NCI-H1092 (cell line): ENCODE data around the gene ANKS1B.
"Not testable (repeated sequence)": the region's sequence is repeated elsewhere in the genome, so short reads cannot be mapped to it uniquely, and the experiment has no call there.

ENCODE experiments used
- DNase-seq: peaks from one replicate; lab custom pipeline; 2025; lab: John Stamatoyannopoulos, UW

ANKS1B gene

GRCh38 chr12:99765469-99766114 lies 219.1 kb downstream of the ANKS1B start:
- no peak for DNase-seq

GRCh38 chr12:99759444-99759843 lies 225.3 kb downstream of the ANKS1B start:
- no peak for DNase-seq

DNA sequence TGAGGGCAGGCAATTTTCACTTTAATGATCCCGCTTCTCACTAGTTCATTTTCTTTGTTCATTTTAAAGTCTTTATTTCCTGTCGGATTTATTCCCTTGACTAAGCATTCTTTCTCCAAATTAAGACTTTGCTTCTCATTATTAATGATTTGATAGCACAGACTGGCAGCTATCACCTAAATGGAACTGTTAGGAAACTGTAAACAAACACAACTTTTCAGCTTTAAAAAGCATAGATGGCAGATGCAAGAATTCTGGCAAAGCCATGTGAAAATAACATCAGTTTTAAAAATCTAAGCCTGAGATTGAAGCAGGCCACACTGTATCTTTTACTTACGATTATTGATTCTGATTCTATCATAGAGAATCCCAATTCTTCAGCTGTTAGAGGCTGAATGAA lies 225.7 kb downstream of the ANKS1B start:
- no peak for DNase-seq

DNA sequence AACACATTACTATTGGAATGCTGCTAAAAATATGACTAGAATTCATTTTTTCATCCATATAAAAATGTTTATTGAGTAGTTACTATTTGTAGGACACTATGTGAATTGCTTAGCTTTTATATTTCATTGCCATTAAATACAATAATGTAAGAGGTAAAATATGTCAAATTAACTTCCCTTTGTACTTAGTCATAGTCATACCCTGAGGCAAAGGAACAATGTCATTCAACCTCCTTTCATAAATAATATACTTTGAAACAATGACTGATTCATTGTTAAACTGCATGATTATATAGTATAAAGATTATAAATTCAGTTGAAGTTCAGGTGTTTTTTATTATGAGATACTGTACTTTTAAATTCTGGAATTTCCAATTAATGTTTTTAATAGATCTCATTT lies 232.0 kb downstream of the ANKS1B start:
- no peak for DNase-seq

DNA sequence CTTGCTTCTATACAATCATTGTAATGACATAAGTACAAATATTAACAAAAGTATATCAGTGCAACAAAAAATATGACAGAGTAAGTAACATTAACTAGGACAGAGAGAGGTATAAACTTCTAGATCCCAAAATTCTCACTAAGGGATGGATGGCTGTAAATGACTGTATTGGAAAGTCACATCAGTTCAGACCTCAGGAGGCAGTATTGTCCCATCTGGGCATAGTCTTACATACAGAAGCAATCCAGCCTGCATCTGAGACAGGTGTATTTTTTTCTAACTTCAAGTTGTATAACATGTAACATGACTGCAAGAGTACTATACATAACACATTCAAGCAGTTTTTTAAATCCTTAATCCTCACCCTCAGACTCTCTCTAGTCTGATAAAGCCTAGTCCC lies 238.2 kb downstream of the ANKS1B start:
- no peak for DNase-seq

- no peak for DNase-seq
These were observed 238.8 kb downstream of the ANKS1B start for GRCh38 chr12:99745895-99746294.

DNA sequence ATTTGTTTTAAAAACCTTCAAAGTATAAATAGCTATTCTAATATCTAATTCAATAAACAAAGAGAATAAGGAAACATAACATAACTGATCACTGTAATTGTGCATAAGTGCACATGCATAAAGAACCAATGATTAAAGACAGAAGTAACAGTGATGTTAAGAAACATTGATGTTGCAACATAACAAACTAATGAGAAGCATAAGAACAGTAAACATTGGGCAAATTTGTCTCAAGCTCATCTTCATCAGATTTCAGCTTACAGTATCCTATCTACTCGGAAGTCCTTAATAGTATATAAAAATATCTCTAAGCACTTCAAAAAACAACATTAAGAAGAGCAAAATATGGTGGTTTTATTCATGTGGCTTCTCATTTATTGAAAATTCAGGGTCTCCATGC lies 239.6 kb downstream of the ANKS1B start:
- DNase-seq = no peak

- no peak for DNase-seq
These were observed 247.9 kb downstream of the ANKS1B start for GRCh38 chr12:99736760-99737269.

DNA sequence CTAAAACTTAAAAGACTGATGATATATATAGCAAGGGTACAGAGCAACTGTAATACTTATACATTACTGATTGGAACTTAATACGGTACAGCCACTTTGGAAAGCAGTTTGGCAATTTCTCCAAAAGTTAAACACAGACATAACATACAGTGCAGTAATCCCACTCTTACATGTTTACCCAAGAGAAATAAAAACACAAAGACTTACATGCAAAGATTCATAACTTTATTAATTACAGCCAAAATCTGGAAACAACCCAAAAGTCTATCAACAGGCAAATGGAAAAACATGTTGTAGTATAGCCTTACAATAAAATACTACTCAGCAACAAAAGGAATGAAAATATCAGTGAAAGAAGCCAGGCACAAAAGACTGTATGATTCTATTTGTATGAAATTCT lies 252.6 kb downstream of the ANKS1B start:
- DNase-seq = no peak

DNA sequence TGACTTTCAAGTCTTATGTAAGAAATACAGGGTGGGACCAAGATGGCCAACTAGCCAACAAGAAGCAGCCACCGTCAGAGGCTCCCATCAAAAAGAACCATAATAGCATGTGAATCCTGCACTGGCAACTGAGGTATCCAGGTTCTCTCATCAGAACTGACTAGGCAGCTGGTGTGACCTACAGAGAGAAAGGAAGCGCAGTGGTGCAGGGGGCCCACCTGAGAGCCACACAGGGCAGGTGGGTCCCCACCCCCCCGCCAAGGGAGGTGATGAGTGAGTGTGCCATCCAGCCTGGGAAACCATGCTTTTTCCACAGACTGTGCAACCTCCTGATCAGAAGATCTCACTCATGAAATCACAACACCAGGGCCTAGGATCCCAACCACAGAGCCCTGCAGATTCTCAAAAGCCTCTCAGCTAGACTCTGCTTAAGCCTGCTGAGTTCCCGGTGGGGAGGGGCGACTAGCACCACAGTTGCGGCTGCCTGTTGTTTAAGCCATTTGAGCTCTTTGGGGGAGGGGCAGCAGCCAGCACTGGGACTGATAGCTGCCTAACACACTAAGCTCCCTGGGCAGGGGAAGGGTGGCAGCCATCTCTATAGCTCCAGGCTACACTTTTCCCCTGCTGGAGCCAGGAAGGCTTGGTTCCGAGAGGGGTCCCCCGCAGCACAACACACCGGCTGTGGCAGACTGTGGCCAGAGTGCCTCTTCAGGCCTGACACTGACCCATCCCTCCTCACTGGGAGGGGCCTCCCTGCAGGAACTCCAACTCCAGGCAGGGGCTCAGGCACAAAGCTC lies 261.8 kb downstream of the ANKS1B start:
- DNase-seq = no peak

DNA sequence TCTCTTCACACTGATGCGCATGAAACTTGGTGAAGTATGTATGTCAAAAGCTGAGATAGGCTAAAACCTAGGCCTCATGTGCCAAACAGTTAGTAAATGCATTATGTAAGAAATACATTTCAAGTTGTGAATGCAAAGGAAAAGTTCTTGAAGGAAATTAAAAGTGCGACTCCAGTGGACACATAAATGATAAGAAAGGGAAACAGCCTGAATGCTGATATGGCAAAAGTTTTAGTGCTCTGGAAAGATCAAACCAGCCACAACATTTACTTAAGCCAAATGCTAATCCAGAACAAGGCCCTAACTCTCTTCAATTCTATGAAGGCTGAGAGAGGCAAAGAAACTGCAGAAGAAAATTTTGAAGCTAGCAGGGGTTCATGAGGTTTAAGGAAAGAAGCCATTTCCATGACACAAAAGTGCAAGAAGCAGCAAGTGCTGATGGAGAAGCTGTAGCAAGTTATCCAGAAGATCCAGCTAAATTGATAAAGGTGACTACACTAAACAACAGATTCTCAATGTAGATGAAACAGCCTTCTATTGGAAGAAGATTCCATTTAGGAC lies 262.9 kb downstream of the ANKS1B start:
- no peak for DNase-seq

DNA sequence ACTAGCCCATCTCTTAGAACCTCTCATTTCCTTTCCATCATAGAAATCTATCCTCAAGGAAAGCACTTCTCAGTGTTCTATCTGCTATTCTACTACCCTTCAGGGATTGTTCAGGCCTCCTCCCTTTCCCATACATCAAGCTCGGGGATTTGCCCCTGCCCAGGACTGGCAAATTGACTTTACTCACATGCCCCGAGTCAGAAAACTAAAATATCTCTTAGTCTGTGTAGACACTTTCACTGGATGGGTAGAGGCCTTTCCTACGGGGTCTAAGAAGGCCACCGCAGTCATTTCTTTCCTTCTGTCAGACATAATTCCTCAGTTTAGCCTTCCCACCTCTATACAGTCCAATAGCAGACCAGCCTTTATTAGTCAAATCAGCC lies 264.7 kb downstream of the ANKS1B start:
- DNase-seq = not testable (repeated sequence)

GRCh38 chr12:99719411-99720082 lies 265.2 kb downstream of the ANKS1B start:
- not testable (repeated sequence) for DNase-seq

DNA sequence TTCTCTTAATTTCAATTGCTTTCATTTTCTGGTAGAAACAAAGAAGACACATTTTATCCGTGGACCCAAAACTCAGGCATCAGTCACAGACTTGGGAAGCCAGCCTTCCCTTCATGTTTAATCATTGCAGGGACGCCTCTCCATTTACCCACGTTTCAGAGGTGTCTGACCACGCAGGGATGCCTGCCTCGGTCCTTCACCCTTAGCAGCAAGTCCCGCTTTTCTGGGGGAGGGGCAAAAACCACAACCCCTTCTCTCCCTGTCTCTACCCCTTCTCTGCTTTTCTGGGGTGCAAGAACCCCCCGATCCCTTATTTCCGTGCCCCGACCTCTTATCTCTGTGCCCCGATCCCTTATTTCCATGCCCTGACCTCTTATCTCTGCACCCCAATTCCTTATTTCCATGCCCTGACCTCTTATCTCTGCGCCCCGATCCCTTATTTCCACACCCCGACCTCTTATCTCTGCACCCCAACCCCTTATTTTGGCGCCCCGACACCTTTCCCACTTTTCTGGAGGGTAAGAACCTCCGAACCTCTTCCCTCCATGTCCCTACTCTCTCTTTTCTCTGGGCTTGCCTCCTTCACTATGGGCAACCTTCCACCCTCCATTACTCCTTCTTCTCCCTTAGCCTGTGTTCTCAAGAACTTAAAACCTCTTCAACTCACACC lies 268.8 kb downstream of the ANKS1B start:
- not testable (repeated sequence) for DNase-seq

GRCh38 chr12:99714921-99715320 lies 269.8 kb downstream of the ANKS1B start:
- DNase-seq = not testable (repeated sequence)

DNA sequence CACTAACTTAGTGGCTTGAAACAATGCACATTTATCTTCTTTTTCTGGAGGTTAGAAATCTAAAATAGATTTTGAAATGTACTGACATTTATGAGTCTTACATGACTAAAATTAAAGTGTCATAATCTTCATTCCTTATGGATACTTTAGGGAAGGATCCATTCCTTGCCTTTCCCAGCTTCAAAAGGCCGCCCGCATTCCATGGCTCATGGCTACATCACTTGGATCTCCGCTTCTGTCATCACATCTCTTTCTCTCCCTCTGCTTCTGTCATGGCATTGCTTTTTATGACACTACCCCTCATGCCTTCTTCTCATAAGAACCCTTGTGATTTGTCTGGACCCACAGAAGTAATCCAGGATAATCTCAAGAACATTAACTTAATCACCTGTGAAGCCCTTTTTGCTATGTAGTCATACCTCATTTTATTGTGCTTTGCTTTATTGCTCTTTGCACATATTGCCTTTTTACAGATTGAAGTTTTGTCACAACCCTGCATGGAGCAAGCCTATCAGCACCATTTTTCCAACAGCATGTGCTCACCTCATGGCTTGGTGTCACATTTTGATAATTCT lies 270.7 kb downstream of the ANKS1B start:
- no peak for DNase-seq

DNA sequence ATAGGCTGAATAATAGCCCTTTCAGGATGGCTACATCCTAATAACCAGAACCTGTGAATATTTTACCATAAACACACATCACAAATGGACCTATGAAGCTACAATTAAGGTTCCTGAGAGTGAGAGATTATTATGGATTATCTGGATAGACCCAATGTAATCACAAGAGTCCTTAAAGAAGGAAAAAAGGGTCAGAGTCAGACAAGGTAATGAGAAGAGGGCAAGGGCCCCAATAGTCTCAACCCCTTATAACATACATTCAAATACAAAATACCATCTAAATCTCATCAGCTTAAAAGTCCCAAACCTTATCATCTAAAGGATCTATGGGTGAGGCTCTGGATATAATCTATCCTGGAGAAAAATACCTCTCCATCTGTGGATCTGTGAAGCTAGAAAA lies 272.5 kb downstream of the ANKS1B start:
- DNase-seq = no peak

DNA sequence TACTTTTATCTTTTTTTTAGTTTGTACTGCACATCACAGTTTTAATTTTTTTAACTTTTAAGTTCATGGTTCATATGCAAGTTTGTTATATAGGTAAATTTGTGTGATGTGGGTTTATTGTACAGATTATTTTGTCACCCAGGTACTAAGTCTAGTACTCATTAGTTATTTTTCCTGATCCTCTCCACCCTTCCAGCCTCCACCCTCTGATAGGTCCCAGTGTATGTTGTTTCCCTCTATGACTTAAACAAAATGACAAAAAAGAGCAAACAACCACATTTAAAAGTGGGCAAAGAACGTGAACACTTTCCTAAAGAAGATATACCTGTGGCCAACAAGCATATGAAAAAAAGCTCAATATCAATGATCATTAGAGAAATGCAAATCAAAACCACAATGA lies 273.5 kb downstream of the ANKS1B start:
- DNase-seq = no peak

- DNase-seq = no peak
These were observed 275.1 kb downstream of the ANKS1B start for GRCh38 chr12:99709619-99710018.

DNA sequence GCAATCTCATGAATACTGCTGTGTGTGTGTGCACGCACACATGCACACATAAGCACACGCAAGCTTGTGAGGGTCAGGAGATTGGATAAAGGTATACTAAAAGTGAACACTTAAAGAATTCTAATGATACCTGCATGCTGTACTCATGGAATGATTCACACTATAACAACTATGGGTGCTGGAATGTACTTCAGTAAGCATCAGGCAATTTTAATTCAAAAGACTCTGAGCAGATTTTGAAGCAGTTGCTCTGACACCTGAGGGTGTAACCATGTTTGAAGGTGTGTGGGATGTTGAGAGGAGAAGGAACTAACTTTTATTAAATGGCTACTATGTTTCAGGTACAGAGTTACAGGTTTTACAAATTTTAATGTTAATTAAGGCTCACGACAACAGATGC lies 275.6 kb downstream of the ANKS1B start:
- DNase-seq = no peak

DNA sequence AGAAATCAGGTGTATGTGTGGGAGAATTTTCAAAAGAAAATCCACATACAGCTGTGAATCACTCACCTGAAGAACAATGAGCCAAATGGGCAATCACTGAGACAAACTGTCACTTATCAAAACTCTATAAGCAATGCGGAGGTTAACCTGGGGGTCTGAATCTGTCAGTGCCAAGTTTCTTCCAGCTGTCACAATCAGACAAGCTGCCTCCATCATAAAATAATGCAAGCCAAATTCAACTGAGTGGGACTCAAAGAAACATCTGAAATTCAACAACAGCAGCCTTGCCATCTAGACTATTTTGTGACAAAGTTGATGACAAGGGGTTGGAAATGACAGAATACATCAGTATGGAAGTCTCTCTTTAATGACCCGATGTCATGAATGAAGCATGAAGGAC lies 276.9 kb downstream of the ANKS1B start:
- no peak for DNase-seq
